ENCODE results near the gene SCN8A. TPM values are rescaled to one million over a fixed set of nuclear protein-coding genes. Genes with fewer than 3 reads are reported as not detected.

SCN8A gene
- total RNA-seq, 1 experiment from 2014 or later = 5.4 TPM

GRCh38 chr12:51840966-51841365 is 249.9 kb downstream of the SCN8A start:
- TF ChIP-seq CTCF (IDR thresholded peaks at IDR 0.05; ENCODE audit: unreplicated experiment) = no peak
- Mint-ChIP-seq H3K4me3 (ENCODE audit: low read depth, unreplicated experiment) (no peak overlapping the region), H3K4me1 (ENCODE audit: low read depth, unreplicated experiment) (peaks cover 5% of the 10 kb centered on the region), H3K27ac (ENCODE audit: unreplicated experiment) (no peak overlapping the region), H3K36me3 (ENCODE audit: insufficient read depth, unreplicated experiment) (no peaks in the 10 kb centered on the region), H3K27me3 (ENCODE audit: unreplicated experiment) (peaks cover 85% of the 10 kb centered on the region), H3K9me3 (ENCODE audit: low read depth, unreplicated experiment) (no peaks in the 10 kb centered on the region)
- CTCF ChIA-PET = no interaction called here
- DNase-seq = no peak
- no TSS peak for BruUV-seq (replicated peaks)
- intact Hi-C loops (cut with micrococcal nuclease; ENCODE audit: unreplicated experiment) = no loop called here

- Mint-ChIP-seq H3K36me3 (ENCODE audit: insufficient read depth, unreplicated experiment) (no peaks in the 10 kb centered on the region), H3K4me3 (ENCODE audit: low read depth, unreplicated experiment) (no peak overlapping the region), H3K4me1 (ENCODE audit: low read depth, unreplicated experiment) (peaks cover 7% of the 10 kb centered on the region), H3K9me3 (ENCODE audit: low read depth, unreplicated experiment) (no peaks in the 10 kb centered on the region), H3K27me3 (ENCODE audit: unreplicated experiment) (peaks cover 93% of the 10 kb centered on the region), H3K27ac (ENCODE audit: unreplicated experiment) (no peak overlapping the region)
- CTCF ChIA-PET = no interaction called here
- TF ChIP-seq CTCF (IDR thresholded peaks at IDR 0.05; ENCODE audit: unreplicated experiment) = no peak
- intact Hi-C loops (cut with micrococcal nuclease; ENCODE audit: unreplicated experiment) = no loop called here
- no TSS peak for BruUV-seq (replicated peaks)
- no peak for DNase-seq
These were observed 250.7 kb downstream of the SCN8A start for GRCh38 chr12:51841727-51842126.

- H3K36me3 Mint-ChIP-seq (ENCODE audit: insufficient read depth, unreplicated experiment) = no peaks in the 10 kb centered on the region
- H3K4me3 Mint-ChIP-seq (ENCODE audit: low read depth, unreplicated experiment) = no peak overlapping the region
- peaks cover 7% of the 10 kb centered on the region for H3K4me1 Mint-ChIP-seq (ENCODE audit: low read depth, unreplicated experiment)
- DNase-seq = no peak
- BruUV-seq (replicated peaks) = no TSS peak
- intact Hi-C loops (cut with micrococcal nuclease; ENCODE audit: unreplicated experiment) = no loop called here
- TF ChIP-seq CTCF (IDR thresholded peaks at IDR 0.05; ENCODE audit: unreplicated experiment) = no peak
- no peaks in the 10 kb centered on the region for H3K9me3 Mint-ChIP-seq (ENCODE audit: low read depth, unreplicated experiment)
- peaks cover 72% of the 10 kb centered on the region for H3K27me3 Mint-ChIP-seq (ENCODE audit: unreplicated experiment)
- H3K27ac Mint-ChIP-seq (ENCODE audit: unreplicated experiment) = no peak overlapping the region
- CTCF ChIA-PET = no interaction called here
These were observed 253.8 kb downstream of the SCN8A start for GRCh38 chr12:51844854-51845253.

GRCh38 chr12:51845482-51845881 is 254.4 kb downstream of the SCN8A start:
- intact Hi-C loops (cut with micrococcal nuclease; ENCODE audit: unreplicated experiment) = no loop called here
- no peak overlapping the region for H3K27ac Mint-ChIP-seq (ENCODE audit: unreplicated experiment)
- DNase-seq = no peak

More at GRCh38 chr12:51845482-51845881, 254.4 kb downstream of the SCN8A start:
- BruUV-seq (replicated peaks) = no TSS peak
- CTCF ChIA-PET = no interaction called here
- no peaks in the 10 kb centered on the region for H3K36me3 Mint-ChIP-seq (ENCODE audit: insufficient read depth, unreplicated experiment)
- H3K4me1 Mint-ChIP-seq (ENCODE audit: low read depth, unreplicated experiment) = peaks cover 7% of the 10 kb centered on the region
- peaks cover 72% of the 10 kb centered on the region for H3K27me3 Mint-ChIP-seq (ENCODE audit: unreplicated experiment)
- H3K4me3 Mint-ChIP-seq (ENCODE audit: low read depth, unreplicated experiment) = no peak overlapping the region
- no peaks in the 10 kb centered on the region for H3K9me3 Mint-ChIP-seq (ENCODE audit: low read depth, unreplicated experiment)
- TF ChIP-seq CTCF (IDR thresholded peaks at IDR 0.05; ENCODE audit: unreplicated experiment) = no peak
